PC-3 (cell line): ENCODE measurements around the gene FGD5.

Source experiments
- EZH2 ChIP-seq: fragments of 300-600 bp; sonication (generic); IDR thresholded peaks from one replicate; pipeline ENCODE4 v1.6.1; 2017; ENCODE audit warnings: antibody characterized with exemption, mild to moderate bottlenecking, low read length; ENCODE audit not compliant: unreplicated experiment
- EZH2phosphoT487 ChIP-seq: fragments of 300-600 bp; sonication (generic); IDR thresholded peaks from 2 replicates; pipeline ENCODE4 v1.6.1; 2018; ENCODE audit warnings: mild to moderate bottlenecking, antibody characterized with exemption, low read length, borderline replicate concordance
- TF ChIP-seq, protein P1 (sequence below): fragments of 300-600 bp; sonication (generic); conservative IDR thresholded peaks from 2 replicates; pipeline ENCODE4 v1.5.1; 2017; ENCODE audit warnings: antibody characterized with exemption, low read depth, mild to moderate bottlenecking, low read length

- TF ChIP-seq EZH2phosphoT487 (no peak), EZH2 (no peak)
- TF ChIP-seq, protein P1, sequence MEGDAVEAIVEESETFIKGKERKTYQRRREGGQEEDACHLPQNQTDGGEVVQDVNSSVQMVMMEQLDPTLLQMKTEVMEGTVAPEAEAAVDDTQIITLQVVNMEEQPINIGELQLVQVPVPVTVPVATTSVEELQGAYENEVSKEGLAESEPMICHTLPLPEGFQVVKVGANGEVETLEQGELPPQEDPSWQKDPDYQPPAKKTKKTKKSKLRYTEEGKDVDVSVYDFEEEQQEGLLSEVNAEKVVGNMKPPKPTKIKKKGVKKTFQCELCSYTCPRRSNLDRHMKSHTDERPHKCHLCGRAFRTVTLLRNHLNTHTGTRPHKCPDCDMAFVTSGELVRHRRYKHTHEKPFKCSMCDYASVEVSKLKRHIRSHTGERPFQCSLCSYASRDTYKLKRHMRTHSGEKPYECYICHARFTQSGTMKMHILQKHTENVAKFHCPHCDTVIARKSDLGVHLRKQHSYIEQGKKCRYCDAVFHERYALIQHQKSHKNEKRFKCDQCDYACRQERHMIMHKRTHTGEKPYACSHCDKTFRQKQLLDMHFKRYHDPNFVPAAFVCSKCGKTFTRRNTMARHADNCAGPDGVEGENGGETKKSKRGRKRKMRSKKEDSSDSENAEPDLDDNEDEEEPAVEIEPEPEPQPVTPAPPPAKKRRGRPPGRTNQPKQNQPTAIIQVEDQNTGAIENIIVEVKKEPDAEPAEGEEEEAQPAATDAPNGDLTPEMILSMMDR = no peak
Measured at GRCh38 chr3:14810070-14810791, 8.5 kb upstream of the FGD5 start.
